ENCODE data around the gene PCSK4.

DNA sequence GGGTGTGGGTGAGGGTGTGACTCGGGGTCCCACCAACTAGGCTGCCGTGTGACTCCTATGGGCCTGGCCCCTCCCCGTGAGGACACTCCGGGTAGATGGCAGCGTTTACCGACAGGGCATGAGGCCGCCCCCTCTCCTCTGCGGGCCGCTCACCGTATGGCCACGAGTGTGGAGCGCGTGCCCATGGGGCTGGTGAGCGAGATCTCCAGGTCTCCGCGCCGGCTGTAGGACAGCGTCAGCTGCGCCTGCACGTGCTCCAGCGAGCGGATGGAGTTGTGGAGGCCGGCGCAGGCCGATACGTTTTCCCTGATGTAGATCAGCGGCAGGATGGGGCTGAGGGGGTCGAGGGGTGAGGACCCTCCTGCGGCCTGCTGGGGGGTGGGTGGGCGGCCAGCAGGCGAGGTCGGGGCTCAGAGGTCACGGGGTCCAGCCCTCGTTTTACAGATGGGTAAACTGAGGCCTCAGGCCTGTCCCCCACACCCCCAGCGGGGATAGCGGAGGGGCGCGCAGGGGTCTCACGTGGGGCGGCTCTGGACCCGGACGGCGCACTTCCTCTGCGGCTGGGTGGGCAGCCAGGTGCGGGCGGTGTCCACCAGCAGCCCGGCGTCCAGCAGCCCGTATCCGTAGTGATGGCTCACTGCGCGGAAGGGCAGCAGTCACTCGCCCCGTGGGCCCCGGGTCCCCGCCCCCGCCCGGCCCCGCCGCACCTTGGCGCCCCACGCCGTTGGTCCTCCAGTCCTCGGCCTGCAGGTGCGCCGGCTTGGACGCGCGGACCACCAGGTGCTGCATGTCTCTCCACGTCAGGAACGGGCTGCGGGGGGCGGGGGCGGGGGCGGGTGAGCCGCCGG, 6.8 kb downstream of the PCSK4 start:
- TF ChIP-seq NR3C1 (IDR thresholded peaks at IDR 0.05) (no peak), POLR2A (IDR thresholded peaks at IDR 0.05; ENCODE audit: low read length) (no peak), RAD21 (conservative IDR thresholded peaks at IDR 0.05 in 1 of 2, IDR thresholded peaks at IDR 0.05 in 1 of 2) (no peak), EP300 (IDR thresholded peaks at IDR 0.05) (no peak), JUN (IDR thresholded peaks at IDR 0.05) (no peak)
- TF ChIP-seq, protein P1, sequence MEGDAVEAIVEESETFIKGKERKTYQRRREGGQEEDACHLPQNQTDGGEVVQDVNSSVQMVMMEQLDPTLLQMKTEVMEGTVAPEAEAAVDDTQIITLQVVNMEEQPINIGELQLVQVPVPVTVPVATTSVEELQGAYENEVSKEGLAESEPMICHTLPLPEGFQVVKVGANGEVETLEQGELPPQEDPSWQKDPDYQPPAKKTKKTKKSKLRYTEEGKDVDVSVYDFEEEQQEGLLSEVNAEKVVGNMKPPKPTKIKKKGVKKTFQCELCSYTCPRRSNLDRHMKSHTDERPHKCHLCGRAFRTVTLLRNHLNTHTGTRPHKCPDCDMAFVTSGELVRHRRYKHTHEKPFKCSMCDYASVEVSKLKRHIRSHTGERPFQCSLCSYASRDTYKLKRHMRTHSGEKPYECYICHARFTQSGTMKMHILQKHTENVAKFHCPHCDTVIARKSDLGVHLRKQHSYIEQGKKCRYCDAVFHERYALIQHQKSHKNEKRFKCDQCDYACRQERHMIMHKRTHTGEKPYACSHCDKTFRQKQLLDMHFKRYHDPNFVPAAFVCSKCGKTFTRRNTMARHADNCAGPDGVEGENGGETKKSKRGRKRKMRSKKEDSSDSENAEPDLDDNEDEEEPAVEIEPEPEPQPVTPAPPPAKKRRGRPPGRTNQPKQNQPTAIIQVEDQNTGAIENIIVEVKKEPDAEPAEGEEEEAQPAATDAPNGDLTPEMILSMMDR (IDR thresholded peaks at IDR 0.05) = no peak

All from A549 (cell line).